IMR-90 (cell line): Measurements from ENCODE around the gene MATK. TPM values are rescaled to one million over a fixed set of nuclear protein-coding genes. Genes with fewer than 3 reads are reported as not detected.

ENCODE experiments used
- ATAC-seq: fragments of 200-7000 bp; cut with Tn5 transposase; 2 replicates; pipeline ENCODE4 v1.9.1; 2020; ENCODE audit warnings: low read depth, mild to moderate bottlenecking, moderate library complexity
- BruUV-seq: library from RNA; stranded (reverse); fragments of 400-500 nt; replicated peaks from 2 replicates; lab custom pipeline; 2021; lab: Mats Ljungman, UMichigan
- CTCF ChIA-PET: fragments of 300-600 bp; formaldehyde crosslinking; extraction: SDS; loops from one replicate; lab custom pipeline; 2021; ENCODE audit warnings: antibody characterized with exemption; lab: Yijun Ruan, JAX
- POLR2A ChIA-PET: fragments of 300-600 bp; sonication (Branson Sonifier 250); formaldehyde crosslinking; loops from one replicate; lab custom pipeline; 2022; ENCODE audit warnings: antibody characterized with exemption; ENCODE audit not compliant: unreplicated experiment; lab: Charles Lee
- DNase-seq: peaks from one replicate; pipeline ENCODE4 v3.0.0; 2013
- H2AFZ ChIP-seq: replicated peaks from 2 replicates; pipeline ENCODE3; 2013; ENCODE audit warnings: low read length, mild to moderate bottlenecking; ENCODE audit not compliant: poor library complexity
- H2AK5ac ChIP-seq: 2 replicates; pipeline ENCODE4 v1.6.1; 2013; ENCODE audit warnings: low read depth, low read length, inconsistent platforms
- H2AK9ac ChIP-seq: replicated peaks from 2 replicates; pipeline ENCODE3; 2013; ENCODE audit warnings: mild to moderate bottlenecking, low read depth, low read length, moderate library complexity; ENCODE audit not compliant: poor library complexity
- H2BK120ac ChIP-seq: 2 replicates; pipeline ENCODE4 v1.6.1; 2013; ENCODE audit warnings: low read depth, low read length, inconsistent platforms
- H2BK15ac ChIP-seq: 3 replicates; pipeline ENCODE4 v1.6.1; 2013; ENCODE audit warnings: low read depth, low read length, inconsistent platforms
- H2BK20ac ChIP-seq: 2 replicates; pipeline ENCODE4 v1.6.1; 2013; ENCODE audit warnings: low read depth, mild to moderate bottlenecking, inconsistent platforms, low read length, moderate library complexity
- H2BK5ac ChIP-seq: 2 replicates; pipeline ENCODE4 v1.6.1; 2013; ENCODE audit warnings: mild to moderate bottlenecking, low read depth, low read length, inconsistent platforms; ENCODE audit not compliant: poor library complexity, severe bottlenecking
- H3K14ac ChIP-seq: replicated peaks from 2 replicates; pipeline ENCODE4 v1.6.1; 2013; ENCODE audit warnings: low read depth, low read length, inconsistent platforms
- H3K18ac ChIP-seq: 2 replicates; pipeline ENCODE4 v1.6.1; 2013; ENCODE audit warnings: low read depth, low read length, control low read depth
- H3K23ac ChIP-seq: 2 replicates; pipeline ENCODE4 v1.6.1; 2013; ENCODE audit warnings: low read depth, low read length, inconsistent platforms
- H3K27ac ChIP-seq: 2 replicates; pipeline ENCODE4 v1.5.1; 2013; ENCODE audit warnings: mild to moderate bottlenecking, control low read depth, low read length; ENCODE audit not compliant: insufficient read depth
- H3K27me3 ChIP-seq: 2 replicates; pipeline ENCODE4 v1.6.1; 2013; ENCODE audit warnings: low read length; ENCODE audit not compliant: control insufficient read depth, insufficient read depth
- H3K36me3 ChIP-seq: 2 replicates; pipeline ENCODE4 v1.6.1; 2013; ENCODE audit warnings: low read length, mixed read lengths; ENCODE audit not compliant: control insufficient read depth, insufficient read depth
- H3K4ac ChIP-seq: 2 replicates; pipeline ENCODE4 v1.6.1; 2013; ENCODE audit warnings: low read depth, low read length, inconsistent platforms
- H3K4me1 ChIP-seq: 2 replicates; pipeline ENCODE4 v1.6.1; 2013; ENCODE audit warnings: low read length, mixed read lengths; ENCODE audit not compliant: control insufficient read depth, insufficient read depth
- H3K4me2 ChIP-seq: 2 replicates; pipeline ENCODE4 v1.6.1; 2013; ENCODE audit warnings: low read depth, mild to moderate bottlenecking, control low read depth, low read length, moderate library complexity
- H3K4me3 ChIP-seq: 2 replicates; pipeline ENCODE4 v1.5.1; 2013; ENCODE audit warnings: low read depth, mild to moderate bottlenecking, control low read depth, low read length, moderate library complexity; ENCODE audit not compliant: insufficient read depth
- H3K56ac ChIP-seq: 2 replicates; pipeline ENCODE4 v1.6.1; 2013; ENCODE audit warnings: low read length, inconsistent platforms; ENCODE audit not compliant: insufficient read depth; ENCODE audit errors: extremely low read depth
- H3K79me1 ChIP-seq, 2 experiments: 2 replicates each; pipeline ENCODE4 v1.6.1; 2013; ENCODE audit warnings: low read length in 2 of 2, inconsistent platforms in 1 of 2, low read depth in 1 of 2
- H3K9ac ChIP-seq: 2 replicates; pipeline ENCODE4 v1.6.1; 2013; ENCODE audit warnings: low read depth, low read length, control low read depth
- H3K9me1 ChIP-seq: 2 replicates; pipeline ENCODE4 v1.6.1; 2013; ENCODE audit warnings: low read length, inconsistent platforms; ENCODE audit not compliant: insufficient read depth
- H3K9me3 ChIP-seq: 2 replicates; pipeline ENCODE4 v1.6.1; 2013; ENCODE audit warnings: low read length; ENCODE audit not compliant: control insufficient read depth, insufficient read depth
- H4K20me1 ChIP-seq: 2 replicates; pipeline ENCODE4 v1.6.1; 2013; ENCODE audit warnings: low read length, inconsistent platforms; ENCODE audit not compliant: insufficient read depth
- H4K5ac ChIP-seq: 2 replicates; pipeline ENCODE4 v1.6.1; 2013; ENCODE audit warnings: mild to moderate bottlenecking, low read depth, low read length, control low read depth
- H4K8ac ChIP-seq, 2 experiments: 2 replicates each; pipeline ENCODE4 v1.6.1; 2013; ENCODE audit warnings: low read depth in 2 of 2, low read length in 2 of 2, control low read depth in 1 of 2, inconsistent platforms in 1 of 2
- H4K91ac ChIP-seq: 2 replicates; pipeline ENCODE4 v1.6.1; 2013; ENCODE audit warnings: low read depth, low read length, inconsistent platforms; ENCODE audit not compliant: insufficient read depth
- CHD1 ChIP-seq: IDR thresholded peaks from 2 replicates; pipeline ENCODE4 v1.6.1; 2012; ENCODE audit warnings: low read depth, low read length, improper control_type of control experiment
- ELK1 ChIP-seq: fragments of 150-350 bp; IDR thresholded peaks from 2 replicates; pipeline ENCODE4 v1.6.1; 2016; ENCODE audit warnings: low read depth, mild to moderate bottlenecking, low read length, moderate library complexity, borderline replicate concordance
- FOS ChIP-seq: fragments of 150-350 bp; IDR thresholded peaks from 2 replicates; pipeline ENCODE4 v1.6.1; 2016; ENCODE audit warnings: low read depth, low read length
- MAFK ChIP-seq: IDR thresholded peaks from 2 replicates; pipeline ENCODE4 v1.6.1; 2012; ENCODE audit warnings: low read depth, low read length, improper control_type of control experiment
- NFE2L2 ChIP-seq: fragments of 150-350 bp; IDR thresholded peaks from 2 replicates; pipeline ENCODE4 v1.6.1; 2016; ENCODE audit warnings: low read depth, mild to moderate bottlenecking, low read length
- RCOR1 ChIP-seq: IDR thresholded peaks from 2 replicates; pipeline ENCODE4 v1.6.1; 2012; ENCODE audit warnings: mild to moderate bottlenecking, low read length, improper control_type of control experiment; ENCODE audit not compliant: insufficient replicate concordance
- WGBS, 2 experiments: methylation state at CpG; one replicate each; pipeline versions ENCODE4 v1.1.5 to v1.1.7; 2013; ENCODE audit warnings: missing lambda C conversion rate in 2 of 2; ENCODE audit not compliant: insufficient read length in 1 of 2; ENCODE audit errors: extremely low coverage in 2 of 2; 5-methylcytosine and 5-hydroxymethylcytosine counted together
- dilution Hi-C: fragments of 300-500 bp; cut with HindIII; formaldehyde crosslinking; loops from one replicate; pipeline ENCODE4 v1.14.3; 2018; ENCODE audit warnings: low sequenced_read_pairs; ENCODE audit not compliant: unreplicated experiment
- in situ Hi-C: fragments of 300-500 bp; cut with MboI; formaldehyde crosslinking; loops from 3 replicates; pipeline ENCODE4 v1.14.3; 2019; ENCODE audit warnings: low sequenced_read_pairs, inconsistent platforms, mixed read lengths
- intact Hi-C: fragments of 100-400 bp; cut with micrococcal nuclease; formaldehyde crosslinking; loops from 2 replicates; pipeline ENCODE4 v1.10.0; 2022
- polyA plus RNA-seq, 3 experiments: library from polyadenylated mRNA; depleted of rRNA; stranded (reverse); fragments of >200 nt; gene quantifications; 2 replicates each; pipeline ENCODE4 v1.2.3, GENCODE V29; 2012; ENCODE audit warnings: low replicate concordance in 1 of 3
- total RNA-seq: library from RNA; depleted of rRNA; stranded (reverse); fragments of >200 nt; gene quantifications from 2 replicates; pipeline ENCODE4 v1.2.3, GENCODE V29; 2012

The MATK gene
- total and polyA plus RNA-seq, 2 of the 4 experiments (the other 2 are of a cell fraction), result not detected

- no peak overlapping the region for H3K4me3 ChIP-seq
- H2BK5ac ChIP-seq, result no peak overlapping the region
- in situ Hi-C loops, result no loop called here
- CTCF ChIA-PET, result no interaction called here
- ATAC-seq (no peak), DNase-seq (no peak)
- TF ChIP-seq MAFK, result no peak
- TF ChIP-seq RCOR1, result no peak
- TF ChIP-seq NFE2L2, result no peak
- no peak for TF ChIP-seq ELK1
- no peak for TF ChIP-seq CHD1
- TF ChIP-seq FOS, result no peak
- H4K8ac ChIP-seq, result no peak overlapping the region
- H2AK5ac ChIP-seq, result no peak overlapping the region
- POLR2A ChIA-PET, result no interaction called here
- H3K9ac ChIP-seq, result no peak overlapping the region
- no peak overlapping the region for H2AK9ac ChIP-seq
- no peak overlapping the region for H4K91ac ChIP-seq
- H2BK20ac ChIP-seq, result no peak overlapping the region
- dilution Hi-C loops, result no loop called here
- H3K23ac ChIP-seq, result no peak overlapping the region
- no peak overlapping the region for H2BK120ac ChIP-seq
- 47% methylated on average over 9 of the region's 31 CpGs; no CpG with 5 or more reads in 1 of the 2 experiments for WGBS, 2 experiments
- H3K36me3 ChIP-seq, result peaks cover 10% of the 10 kb centered on the region; the same call in 1 of the 2 replicates
- no peaks in the 10 kb centered on the region for H3K79me1 ChIP-seq
- H3K14ac ChIP-seq, result no peak overlapping the region
- H3K9me1 ChIP-seq, result no peaks in the 10 kb centered on the region
- H3K4me2 ChIP-seq, result no peak overlapping the region
- no peak overlapping the region for H4K5ac ChIP-seq
- H3K4me1 ChIP-seq, result no peaks in the 10 kb centered on the region
- H3K4ac ChIP-seq, result no peak overlapping the region
- intact Hi-C loops, result no loop called here
- no peak overlapping the region for H2AFZ ChIP-seq
- no peak overlapping the region for H3K56ac ChIP-seq
- H3K9me3 ChIP-seq, result peaks cover 2% of the 10 kb centered on the region; the same call in 1 of the 2 replicates
- H3K18ac ChIP-seq, result no peak overlapping the region
- peaks cover 7% of the 10 kb centered on the region for H3K27me3 ChIP-seq
- no TSS peak for BruUV-seq
- H3K27ac ChIP-seq, result no peak overlapping the region
- no peaks in the 10 kb centered on the region for H4K20me1 ChIP-seq
- no peak overlapping the region for H2BK15ac ChIP-seq
Observed at GRCh38 chr19:3746371-3747056, 39.7 kb downstream of the MATK start.
